DOHH2 (cell line): ENCODE results near the gene SLC44A3.

Experiments
- EZH2phosphoT487 ChIP-seq: fragments of 200-600 bp; sonication (generic); IDR thresholded peaks from 2 replicates; pipeline ENCODE4 v1.6.1; 2017; ENCODE audit warnings: borderline replicate concordance, mild to moderate bottlenecking, antibody characterized with exemption, low read length, moderate library complexity, mixed read lengths
- TF ChIP-seq, protein P1 (sequence below): fragments of 200-600 bp; sonication (generic); IDR thresholded peaks from one replicate; pipeline ENCODE4 v1.5.1; 2014; ENCODE audit warnings: antibody characterized with exemption, mild to moderate bottlenecking, low read depth, low read length; ENCODE audit not compliant: poor library complexity, severe bottlenecking

DNA sequence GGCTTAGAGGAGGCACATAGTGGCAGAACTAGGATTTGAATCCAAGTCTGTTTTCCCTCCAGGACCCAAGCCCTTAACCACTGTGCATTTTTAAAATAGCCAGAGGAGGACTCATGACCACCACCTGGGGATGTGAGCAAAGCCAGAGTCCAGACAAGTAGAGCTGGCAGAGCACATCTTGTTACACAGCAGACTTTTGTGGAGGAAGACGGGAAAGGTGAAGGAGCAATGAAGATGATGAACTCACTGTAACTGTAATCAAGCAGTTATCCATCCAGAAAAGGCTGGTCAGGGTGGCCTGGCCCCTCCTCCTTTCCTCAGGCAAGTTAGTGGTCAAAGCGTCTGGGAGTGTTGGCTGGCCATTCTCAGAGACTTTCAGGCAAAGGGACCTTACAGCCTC lies 50.9 kb downstream of the SLC44A3 start:
- TF ChIP-seq, protein P1, sequence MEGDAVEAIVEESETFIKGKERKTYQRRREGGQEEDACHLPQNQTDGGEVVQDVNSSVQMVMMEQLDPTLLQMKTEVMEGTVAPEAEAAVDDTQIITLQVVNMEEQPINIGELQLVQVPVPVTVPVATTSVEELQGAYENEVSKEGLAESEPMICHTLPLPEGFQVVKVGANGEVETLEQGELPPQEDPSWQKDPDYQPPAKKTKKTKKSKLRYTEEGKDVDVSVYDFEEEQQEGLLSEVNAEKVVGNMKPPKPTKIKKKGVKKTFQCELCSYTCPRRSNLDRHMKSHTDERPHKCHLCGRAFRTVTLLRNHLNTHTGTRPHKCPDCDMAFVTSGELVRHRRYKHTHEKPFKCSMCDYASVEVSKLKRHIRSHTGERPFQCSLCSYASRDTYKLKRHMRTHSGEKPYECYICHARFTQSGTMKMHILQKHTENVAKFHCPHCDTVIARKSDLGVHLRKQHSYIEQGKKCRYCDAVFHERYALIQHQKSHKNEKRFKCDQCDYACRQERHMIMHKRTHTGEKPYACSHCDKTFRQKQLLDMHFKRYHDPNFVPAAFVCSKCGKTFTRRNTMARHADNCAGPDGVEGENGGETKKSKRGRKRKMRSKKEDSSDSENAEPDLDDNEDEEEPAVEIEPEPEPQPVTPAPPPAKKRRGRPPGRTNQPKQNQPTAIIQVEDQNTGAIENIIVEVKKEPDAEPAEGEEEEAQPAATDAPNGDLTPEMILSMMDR = no peak
- no peak for TF ChIP-seq EZH2phosphoT487
